ENCODE results near the gene SH3PXD2A.
"Not testable (repeated sequence)": the region's sequence is repeated elsewhere in the genome, so short reads cannot be mapped to it uniquely, and the experiment has no call there.

Gene SH3PXD2A

DNA sequence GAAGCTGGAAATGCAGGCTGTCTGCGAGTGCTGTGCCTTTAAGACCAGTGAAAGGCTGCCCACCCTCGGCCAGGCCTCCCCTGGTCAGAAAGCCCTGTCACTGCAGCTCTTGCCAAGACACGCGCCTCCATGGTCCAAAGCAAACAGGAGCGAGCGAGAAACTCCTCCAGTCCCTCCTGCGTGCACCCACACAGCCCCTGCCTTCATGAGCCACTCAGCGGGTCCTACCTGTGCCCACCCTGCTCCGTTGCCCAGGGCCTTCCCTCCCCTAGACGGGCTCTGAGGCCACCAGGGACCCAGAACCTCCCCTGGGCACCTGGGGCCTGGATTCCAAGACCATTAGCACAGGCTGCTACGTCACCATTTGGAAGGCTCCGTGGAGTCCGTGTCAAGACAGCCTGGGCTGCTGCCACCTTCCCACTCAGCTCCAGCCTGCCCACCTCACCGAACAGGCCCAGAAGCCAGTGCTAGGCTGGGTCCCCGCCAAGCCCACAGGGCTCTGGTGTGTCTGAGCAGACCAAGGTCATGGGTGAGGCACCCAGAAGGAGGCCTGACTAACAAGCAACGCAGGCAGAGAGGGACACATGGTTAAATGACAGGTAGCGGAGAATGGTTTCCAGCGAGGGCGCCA lies 217.3 kb downstream of the SH3PXD2A start:
- Histone ChIP-seq H3K4me3 (ENCODE audit: low read depth, low read length) (no peak overlapping the region), H3K27ac (no peak overlapping the region), H3K27me3 (ENCODE audit: control insufficient read depth, insufficient read depth, low read length) (no peaks in the 10 kb centered on the region), H2AFZ (no peak overlapping the region), H3K4me2 (ENCODE audit: low read length) (no peak overlapping the region), H3K9ac (no peak overlapping the region), H3K9me3 (ENCODE audit: control insufficient read depth, low read length) (no peaks in the 10 kb centered on the region), H3K79me2 (peaks cover 3% of the 10 kb centered on the region), H3K36me3 (ENCODE audit: control insufficient read depth, insufficient read depth, low read length) (no peaks in the 10 kb centered on the region), H3K4me1 (no peaks in the 10 kb centered on the region)
- TF ChIP-seq, protein P1, sequence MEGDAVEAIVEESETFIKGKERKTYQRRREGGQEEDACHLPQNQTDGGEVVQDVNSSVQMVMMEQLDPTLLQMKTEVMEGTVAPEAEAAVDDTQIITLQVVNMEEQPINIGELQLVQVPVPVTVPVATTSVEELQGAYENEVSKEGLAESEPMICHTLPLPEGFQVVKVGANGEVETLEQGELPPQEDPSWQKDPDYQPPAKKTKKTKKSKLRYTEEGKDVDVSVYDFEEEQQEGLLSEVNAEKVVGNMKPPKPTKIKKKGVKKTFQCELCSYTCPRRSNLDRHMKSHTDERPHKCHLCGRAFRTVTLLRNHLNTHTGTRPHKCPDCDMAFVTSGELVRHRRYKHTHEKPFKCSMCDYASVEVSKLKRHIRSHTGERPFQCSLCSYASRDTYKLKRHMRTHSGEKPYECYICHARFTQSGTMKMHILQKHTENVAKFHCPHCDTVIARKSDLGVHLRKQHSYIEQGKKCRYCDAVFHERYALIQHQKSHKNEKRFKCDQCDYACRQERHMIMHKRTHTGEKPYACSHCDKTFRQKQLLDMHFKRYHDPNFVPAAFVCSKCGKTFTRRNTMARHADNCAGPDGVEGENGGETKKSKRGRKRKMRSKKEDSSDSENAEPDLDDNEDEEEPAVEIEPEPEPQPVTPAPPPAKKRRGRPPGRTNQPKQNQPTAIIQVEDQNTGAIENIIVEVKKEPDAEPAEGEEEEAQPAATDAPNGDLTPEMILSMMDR (IDR thresholded peaks at IDR 0.05), result no peak

DNA sequence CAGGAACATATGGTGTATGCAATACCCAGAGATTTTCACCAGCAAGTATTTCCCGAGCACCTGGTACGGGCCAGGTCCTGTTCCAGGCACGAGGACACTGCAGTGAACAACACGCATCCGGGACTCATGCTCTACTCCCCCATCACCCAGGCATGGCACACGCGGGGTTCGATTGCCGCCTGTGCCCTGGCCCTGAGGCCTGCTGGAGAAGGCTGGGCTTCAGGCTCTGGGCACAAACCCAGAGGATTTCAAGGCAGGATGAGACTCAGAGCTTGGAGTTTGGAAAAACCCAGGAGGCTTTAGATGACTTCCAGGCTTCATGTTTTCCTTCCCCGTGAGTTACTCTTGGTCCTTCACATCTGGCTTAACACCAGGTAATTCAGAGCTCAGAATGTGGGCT lies 218.4 kb downstream of the SH3PXD2A start:
- H3K4me1 ChIP-seq, result no peaks in the 10 kb centered on the region
- TF ChIP-seq, protein P1 (IDR thresholded peaks at IDR 0.05), result no peak
- H3K9ac ChIP-seq, result no peak overlapping the region

DNA sequence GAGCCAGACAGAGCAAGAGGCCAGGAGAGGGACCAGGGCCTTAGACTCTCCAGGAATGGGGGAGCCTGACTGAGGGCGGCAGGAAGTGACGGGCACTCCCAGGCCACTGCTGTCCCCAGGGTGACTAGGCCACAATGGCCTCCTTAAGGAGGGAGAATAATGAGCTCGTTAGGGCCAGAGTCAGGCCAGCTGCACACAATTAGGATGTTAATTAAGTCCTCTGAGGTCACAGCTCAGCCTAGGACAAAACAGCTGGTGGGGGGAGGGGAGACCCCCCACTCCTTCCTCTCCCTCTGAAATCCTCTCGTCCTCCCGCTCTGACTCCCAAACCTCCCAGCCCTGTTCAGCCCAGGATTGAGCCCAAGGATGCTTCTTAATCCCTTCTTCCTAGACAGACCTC lies 218.9 kb downstream of the SH3PXD2A start:
- Histone ChIP-seq H3K9ac (no peak overlapping the region), H3K27me3 (ENCODE audit: control insufficient read depth, insufficient read depth, low read length) (no peaks in the 10 kb centered on the region), H3K4me2 (ENCODE audit: low read length) (no peak overlapping the region), H2AFZ (no peak overlapping the region), H3K27ac (no peak overlapping the region), H3K79me2 (no peaks in the 10 kb centered on the region), H3K36me3 (ENCODE audit: control insufficient read depth, insufficient read depth, low read length) (no peaks in the 10 kb centered on the region), H3K9me3 (ENCODE audit: control insufficient read depth, low read length) (no peaks in the 10 kb centered on the region), H3K4me3 (ENCODE audit: low read depth, low read length) (no peak overlapping the region), H3K4me1 (no peaks in the 10 kb centered on the region)
- TF ChIP-seq, protein P1 (IDR thresholded peaks at IDR 0.05), result no peak

More for the DNA sequence above, 218.4 kb downstream of the SH3PXD2A start:
- Histone ChIP-seq H3K27ac (no peak overlapping the region), H2AFZ (no peak overlapping the region), H3K79me2 (no peaks in the 10 kb centered on the region), H3K27me3 (ENCODE audit: control insufficient read depth, insufficient read depth, low read length) (no peaks in the 10 kb centered on the region), H3K36me3 (ENCODE audit: control insufficient read depth, insufficient read depth, low read length) (no peaks in the 10 kb centered on the region), H3K9me3 (ENCODE audit: control insufficient read depth, low read length) (no peaks in the 10 kb centered on the region), H3K4me2 (ENCODE audit: low read length) (no peak overlapping the region), H3K4me3 (ENCODE audit: low read depth, low read length) (no peak overlapping the region)

DNA sequence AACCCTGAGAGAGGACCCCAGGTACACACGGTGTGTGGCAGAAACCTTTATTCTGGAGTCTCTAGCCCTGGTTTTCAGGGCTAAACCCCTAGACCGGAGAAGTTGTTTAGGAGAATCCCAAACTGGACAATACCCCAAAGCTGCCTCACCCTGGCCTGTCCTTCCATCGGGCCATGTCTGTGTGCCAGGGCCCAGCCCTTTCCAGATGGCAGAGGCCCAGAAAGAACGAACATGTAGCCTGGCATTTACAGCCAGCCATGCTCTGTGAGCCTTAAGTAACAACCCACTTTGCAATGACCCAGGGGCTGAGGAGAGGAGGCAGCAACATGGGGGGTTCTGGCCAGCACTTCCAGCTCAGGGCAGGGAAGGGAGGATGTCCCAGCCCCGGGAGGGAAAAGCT lies 219.8 kb downstream of the SH3PXD2A start:
- TF ChIP-seq, protein P1 (IDR thresholded peaks at IDR 0.05), result no peak
- Histone ChIP-seq H3K36me3 (ENCODE audit: control insufficient read depth, insufficient read depth, low read length) (no peaks in the 10 kb centered on the region), H3K4me3 (ENCODE audit: low read depth, low read length) (no peak overlapping the region), H3K4me2 (ENCODE audit: low read length) (no peak overlapping the region), H3K4me1 (no peaks in the 10 kb centered on the region), H2AFZ (no peak overlapping the region), H3K9me3 (ENCODE audit: control insufficient read depth, low read length) (no peaks in the 10 kb centered on the region), H3K9ac (no peak overlapping the region), H3K79me2 (no peaks in the 10 kb centered on the region), H3K27ac (no peak overlapping the region), H3K27me3 (ENCODE audit: control insufficient read depth, insufficient read depth, low read length) (no peaks in the 10 kb centered on the region)

DNA sequence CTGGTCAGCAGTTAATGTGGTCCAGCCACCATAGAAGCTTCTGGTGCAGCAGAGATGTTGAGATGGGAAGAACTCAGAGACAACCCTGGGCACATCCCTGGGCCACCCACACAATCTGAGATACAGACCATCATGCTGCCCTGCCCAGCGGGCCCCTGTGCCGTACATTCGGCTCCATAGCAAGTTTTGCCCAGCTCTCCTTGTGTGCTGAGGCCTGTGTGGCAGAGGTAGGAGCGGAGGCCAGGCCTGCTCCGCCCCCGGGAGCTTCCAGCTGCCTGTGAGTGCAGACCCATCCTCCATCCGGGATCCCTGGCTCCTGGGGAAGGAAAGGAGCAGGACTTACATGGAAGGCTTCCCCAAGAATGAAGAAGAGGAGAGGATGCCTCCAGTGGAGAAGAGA lies 221.5 kb downstream of the SH3PXD2A start:
- H3K9me3 ChIP-seq (ENCODE audit: control insufficient read depth, low read length), result no peaks in the 10 kb centered on the region
- H3K27ac ChIP-seq, result no peak overlapping the region
- H3K9ac ChIP-seq, result no peak overlapping the region
- TF ChIP-seq, protein P1 (IDR thresholded peaks at IDR 0.05), result no peak
- H2AFZ ChIP-seq, result no peak overlapping the region
- H3K36me3 ChIP-seq (ENCODE audit: control insufficient read depth, insufficient read depth, low read length), result no peaks in the 10 kb centered on the region
- H3K4me3 ChIP-seq (ENCODE audit: low read depth, low read length), result no peak overlapping the region
- H3K27me3 ChIP-seq (ENCODE audit: control insufficient read depth, insufficient read depth, low read length), result no peaks in the 10 kb centered on the region
- no peaks in the 10 kb centered on the region for H3K79me2 ChIP-seq
- H3K4me1 ChIP-seq, result no peaks in the 10 kb centered on the region
- H3K4me2 ChIP-seq (ENCODE audit: low read length), result no peak overlapping the region

DNA sequence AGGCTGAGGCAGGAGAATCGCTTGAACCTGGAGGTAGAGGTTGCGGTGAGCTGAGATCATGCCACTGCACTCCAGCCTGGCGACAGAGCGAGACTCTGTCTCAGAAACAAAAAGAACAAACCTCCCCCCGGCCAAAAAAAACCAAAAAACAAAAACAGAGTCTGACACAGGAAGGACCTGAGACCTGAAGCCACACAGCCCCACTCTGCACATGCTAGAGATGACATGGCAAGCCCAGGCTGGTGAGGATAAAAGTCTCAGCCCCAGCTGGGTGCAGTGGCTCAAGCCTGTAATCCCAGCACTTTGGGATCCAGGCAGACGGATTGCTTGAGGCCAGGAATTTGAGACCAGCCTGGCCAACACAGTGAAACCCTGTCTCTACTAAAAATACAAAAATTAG lies 222.5 kb downstream of the SH3PXD2A start:
- H3K4me2 ChIP-seq (ENCODE audit: low read length); H3K79me2 ChIP-seq; H3K4me1 ChIP-seq; H3K27ac ChIP-seq; H3K4me3 ChIP-seq (ENCODE audit: low read depth, low read length); H3K27me3 ChIP-seq (ENCODE audit: control insufficient read depth, insufficient read depth, low read length); H3K9me3 ChIP-seq (ENCODE audit: control insufficient read depth, low read length); H3K36me3 ChIP-seq (ENCODE audit: control insufficient read depth, insufficient read depth, low read length); H3K9ac ChIP-seq; H2AFZ ChIP-seq: not testable (repeated sequence)

Measured in parathyroid adenoma (tissue), 2 donors.